Colonic mucosa (tissue), 4 donors: ENCODE measurements around the gene AQP7. TPM values are rescaled to one million over a fixed set of nuclear protein-coding genes. Genes with fewer than 3 reads are reported as not detected.

Source experiments
- DNase-seq: peaks from one replicate; pipeline ENCODE4 v3.0.0-alpha.2; 2020
- H3K27ac ChIP-seq: fragments of 200-600 bp; one replicate; pipeline ENCODE4 v1.8.0; 2021
- H3K27me3 ChIP-seq: fragments of 200-600 bp; one replicate; pipeline ENCODE4 v1.8.0; 2021
- H3K36me3 ChIP-seq: fragments of 200-600 bp; one replicate; pipeline ENCODE4 v1.8.0; 2021
- H3K4me1 ChIP-seq: fragments of 200-600 bp; one replicate; pipeline ENCODE4 v1.8.0; 2021; ENCODE audit warnings: mild to moderate bottlenecking
- H3K4me3 ChIP-seq: fragments of 200-600 bp; one replicate; pipeline ENCODE4 v1.8.0; 2021
- H3K9ac ChIP-seq, 2 donors: one replicate each; pipeline ENCODE4 v1.7.0; 2013; ENCODE audit warnings: control low read depth in 2 of 2, low read depth in 2 of 2, low read length in 2 of 2
- H3K9me3 ChIP-seq: fragments of 200-600 bp; one replicate; pipeline ENCODE4 v1.8.0; 2021
- intact Hi-C: fragments of 100-400 bp; cut with DNase I; formaldehyde crosslinking; loops from one replicate; pipeline ENCODE4 v1.14.1; 2022
- total RNA-seq, 2 donors: library from RNA; stranded (reverse); fragmentation: NEBNext Ultra II Directional in 1 of 2; extraction: Animal tissue kit (Norgen Biotek cat#: 25700) in 1 of 2; gene quantifications; one replicate each; pipeline ENCODE4 v1.2.1, GENCODE V29; 2021
- TF ChIP-seq, protein P1 (sequence below): fragments of 200-600 bp; IDR thresholded peaks from one replicate; pipeline ENCODE4 v1.8.0; 2022; ENCODE audit warnings: antibody characterized with exemption, mild to moderate bottlenecking
- donor health status: healthy.
- donor health status: DM: no; HTN: no; CAD: no.
- donor health status: DM: no; HTN: no; CAD: no.

The AQP7 gene
- total RNA-seq, 2 donors from 2014 or later: 7.4 to 12.5 TPM

DNA sequence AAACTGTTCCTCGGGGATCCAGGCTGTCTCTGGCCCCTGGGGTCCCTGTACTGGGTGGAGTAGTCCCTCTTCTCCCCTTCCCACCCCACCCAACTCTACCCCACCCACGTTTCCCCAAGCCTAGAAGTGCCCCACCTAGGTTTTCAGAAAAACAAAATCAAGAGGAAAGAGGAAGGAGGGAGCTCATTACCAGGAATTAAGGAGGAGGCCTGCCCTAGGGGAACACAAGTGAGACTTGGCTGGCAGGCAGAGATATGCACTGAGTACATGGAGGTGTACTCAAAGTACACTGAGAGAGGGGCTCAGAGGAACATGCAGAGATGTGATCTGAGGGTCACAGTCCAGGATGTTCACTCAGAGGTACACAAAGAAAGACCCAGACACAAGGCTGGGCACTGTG is 34.8 kb upstream of the AQP7 start:
- Histone ChIP-seq H3K9me3 (no peaks in the 10 kb centered on the region), H3K36me3 (no peaks in the 10 kb centered on the region), H3K27me3 (no peaks in the 10 kb centered on the region), H3K4me1 (no peaks in the 10 kb centered on the region), H3K4me3 (no peak overlapping the region), H3K9ac (no peak overlapping the region), H3K27ac (no peak overlapping the region)
- DNase-seq: no peak
- intact Hi-C loops: no loop called here
- TF ChIP-seq, protein P1, sequence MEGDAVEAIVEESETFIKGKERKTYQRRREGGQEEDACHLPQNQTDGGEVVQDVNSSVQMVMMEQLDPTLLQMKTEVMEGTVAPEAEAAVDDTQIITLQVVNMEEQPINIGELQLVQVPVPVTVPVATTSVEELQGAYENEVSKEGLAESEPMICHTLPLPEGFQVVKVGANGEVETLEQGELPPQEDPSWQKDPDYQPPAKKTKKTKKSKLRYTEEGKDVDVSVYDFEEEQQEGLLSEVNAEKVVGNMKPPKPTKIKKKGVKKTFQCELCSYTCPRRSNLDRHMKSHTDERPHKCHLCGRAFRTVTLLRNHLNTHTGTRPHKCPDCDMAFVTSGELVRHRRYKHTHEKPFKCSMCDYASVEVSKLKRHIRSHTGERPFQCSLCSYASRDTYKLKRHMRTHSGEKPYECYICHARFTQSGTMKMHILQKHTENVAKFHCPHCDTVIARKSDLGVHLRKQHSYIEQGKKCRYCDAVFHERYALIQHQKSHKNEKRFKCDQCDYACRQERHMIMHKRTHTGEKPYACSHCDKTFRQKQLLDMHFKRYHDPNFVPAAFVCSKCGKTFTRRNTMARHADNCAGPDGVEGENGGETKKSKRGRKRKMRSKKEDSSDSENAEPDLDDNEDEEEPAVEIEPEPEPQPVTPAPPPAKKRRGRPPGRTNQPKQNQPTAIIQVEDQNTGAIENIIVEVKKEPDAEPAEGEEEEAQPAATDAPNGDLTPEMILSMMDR: no peak

DNA sequence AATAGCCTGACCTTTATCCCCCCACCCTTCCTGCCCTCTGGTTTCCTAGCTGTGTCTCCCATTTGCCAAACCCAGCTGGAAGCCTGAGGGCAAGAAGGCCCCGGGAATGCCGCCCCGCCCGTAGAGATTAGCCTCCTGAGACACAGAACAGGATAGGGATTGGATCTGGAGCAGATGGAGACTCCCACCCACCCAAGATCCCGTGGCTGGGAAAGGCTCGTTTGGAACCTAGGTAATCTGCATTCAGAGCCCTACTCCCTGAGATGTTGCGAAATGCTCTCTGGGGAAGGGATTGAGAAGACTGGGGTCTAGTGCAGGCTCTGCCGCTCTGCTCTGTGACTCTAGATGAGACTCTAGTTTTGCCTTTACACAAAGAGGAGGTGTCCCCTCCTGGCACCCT is 34.1 kb upstream of the AQP7 start:
- Histone ChIP-seq H3K9ac (no peak overlapping the region), H3K4me1 (no peaks in the 10 kb centered on the region), H3K4me3 (no peak overlapping the region), H3K9me3 (no peaks in the 10 kb centered on the region), H3K27me3 (no peaks in the 10 kb centered on the region), H3K36me3 (no peaks in the 10 kb centered on the region), H3K27ac (no peak overlapping the region)
- intact Hi-C loops: no loop called here
- DNase-seq: no peak
- TF ChIP-seq, protein P1: no peak

DNA sequence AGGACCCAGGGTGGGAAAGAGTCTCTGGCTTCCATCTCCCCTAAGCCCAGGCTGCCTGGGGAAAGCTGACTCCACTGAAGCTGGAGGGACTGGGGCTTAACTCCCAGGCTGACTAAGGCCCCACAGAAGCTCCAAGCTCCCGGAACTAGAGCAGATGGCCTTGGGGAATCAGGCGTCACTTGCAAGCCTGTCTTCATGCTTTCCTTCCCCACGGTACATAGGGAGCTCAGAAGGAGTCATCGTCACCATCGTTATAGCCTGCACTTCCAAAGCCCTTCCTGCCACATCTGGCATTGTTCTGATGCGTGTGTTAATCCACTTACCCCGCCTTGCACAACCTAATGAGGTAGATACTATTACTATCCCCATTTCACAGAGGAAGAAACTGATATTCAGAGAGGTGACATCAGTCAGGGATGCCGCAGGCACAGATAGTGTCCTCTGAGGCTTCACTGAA is 33.5 kb upstream of the AQP7 start:
- TF ChIP-seq, protein P1: no peak
- Histone ChIP-seq H3K27me3 (no peaks in the 10 kb centered on the region), H3K27ac (no peak overlapping the region), H3K4me1 (no peaks in the 10 kb centered on the region), H3K9me3 (no peaks in the 10 kb centered on the region), H3K36me3 (no peaks in the 10 kb centered on the region), H3K9ac (no peak overlapping the region), H3K4me3 (no peak overlapping the region)
- intact Hi-C loops: no loop called here
- no peak for DNase-seq

DNA sequence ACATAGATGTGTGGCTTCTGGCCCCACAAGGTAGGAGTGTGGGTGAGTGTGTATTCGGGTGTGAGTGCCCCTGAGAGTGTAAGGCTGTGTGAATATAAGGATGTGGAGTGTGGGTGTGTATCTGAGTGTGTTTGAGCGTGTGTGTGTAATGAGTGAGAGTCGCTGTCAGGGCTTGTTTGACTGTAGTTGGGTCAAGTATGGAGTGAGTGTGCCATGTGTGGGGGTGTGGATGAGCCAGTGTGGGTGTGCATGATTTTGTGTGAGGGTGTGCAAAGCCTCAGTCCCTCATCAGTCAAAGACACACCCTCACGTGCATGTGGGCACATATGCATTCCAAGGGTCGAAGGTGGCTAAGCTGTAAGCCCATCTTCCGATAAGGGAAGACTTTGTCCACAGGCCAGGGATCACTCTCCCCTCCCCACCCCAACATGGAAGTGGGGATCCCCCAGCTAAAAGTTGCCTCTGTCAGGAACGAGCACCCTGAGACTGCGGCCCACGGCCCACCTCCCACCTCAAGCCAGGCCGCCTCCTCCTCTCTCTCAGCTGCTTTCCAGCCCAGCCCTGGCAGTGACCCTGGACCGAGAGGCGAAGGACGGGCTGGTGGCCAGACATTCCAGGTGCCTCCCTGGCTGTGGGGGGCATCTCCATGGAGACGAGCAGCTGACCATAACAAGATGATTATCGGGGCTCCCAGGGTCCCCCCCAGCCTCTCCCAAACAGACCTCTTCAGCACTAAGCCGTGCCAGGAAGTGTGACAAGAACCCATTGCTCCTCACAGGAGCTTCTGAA is 32.1 kb upstream of the AQP7 start:
- H3K27me3 ChIP-seq: no peaks in the 10 kb centered on the region
- no peak for DNase-seq
- no peaks in the 10 kb centered on the region for H3K9me3 ChIP-seq
- H3K9ac ChIP-seq: no peak overlapping the region
- intact Hi-C loops: no loop called here
- no peaks in the 10 kb centered on the region for H3K36me3 ChIP-seq
- no peak overlapping the region for H3K27ac ChIP-seq
- H3K4me3 ChIP-seq: no peak overlapping the region
- H3K4me1 ChIP-seq: no peaks in the 10 kb centered on the region
- TF ChIP-seq, protein P1: no peak

DNA sequence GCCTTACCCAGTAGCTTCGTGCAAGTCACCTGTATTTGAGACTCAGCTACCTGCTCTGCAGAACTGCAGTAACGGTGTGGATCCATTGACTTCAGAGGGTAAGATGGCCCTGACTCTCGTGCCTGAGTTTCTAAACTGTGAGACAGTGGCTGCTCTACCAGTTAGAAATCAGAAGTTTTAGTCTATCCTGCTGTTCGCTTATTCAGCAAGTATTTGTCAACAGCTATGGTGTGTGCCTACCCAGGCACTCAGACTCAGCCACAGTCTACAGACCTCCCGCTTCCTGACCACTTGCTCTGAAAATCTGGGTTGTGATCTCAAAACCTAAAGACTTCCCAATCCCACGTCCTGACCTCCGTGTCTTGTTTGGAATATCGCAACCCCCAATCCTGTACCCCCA is 31.5 kb upstream of the AQP7 start:
- H3K36me3 ChIP-seq: no peaks in the 10 kb centered on the region
- no peak for DNase-seq
- TF ChIP-seq, protein P1: no peak
- no peaks in the 10 kb centered on the region for H3K9me3 ChIP-seq
- H3K4me3 ChIP-seq: no peak overlapping the region
- H3K4me1 ChIP-seq: no peaks in the 10 kb centered on the region
- H3K27me3 ChIP-seq: no peaks in the 10 kb centered on the region
- H3K9ac ChIP-seq: no peak overlapping the region
- no peak overlapping the region for H3K27ac ChIP-seq
- intact Hi-C loops: no loop called here
